ENCODE measurements around the gene PRPF18.

Gene PRPF18

DNA sequence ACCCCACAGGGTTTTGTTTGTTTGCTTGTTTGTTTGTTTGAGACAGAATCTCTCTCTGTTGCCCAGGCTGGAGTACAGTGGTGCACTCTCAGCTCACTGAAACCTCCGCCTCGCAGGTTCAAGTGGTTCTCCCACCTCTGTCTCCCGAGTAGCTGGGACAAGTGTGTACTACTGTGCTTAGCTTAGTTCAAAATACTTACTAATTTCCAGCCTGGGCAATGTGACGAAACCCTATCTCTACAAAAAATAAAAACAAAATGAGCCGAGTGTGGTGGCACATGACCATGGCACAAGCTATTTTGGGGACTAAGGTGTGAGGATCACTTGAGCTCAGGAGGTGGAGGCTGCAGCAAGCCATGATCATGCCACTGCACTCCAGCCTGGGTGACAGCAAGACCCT, 15.2 kb upstream of the PRPF18 start:
- ChIA-PET CTCF (no interaction called here), POLR2A (no interaction called here)
- no peak for DNase-seq (ENCODE audit: extremely low spot score)
- TF ChIP-seq ELF4 (IDR thresholded peaks at IDR 0.05) (no peak), ARNT (IDR thresholded peaks at IDR 0.05) (no peak), SP1 (IDR thresholded peaks at IDR 0.05) (no peak), CTBP1 (IDR thresholded peaks at IDR 0.05; ENCODE audit: borderline replicate concordance) (no peak), FOXK2 (IDR thresholded peaks at IDR 0.05) (no peak), HDGF (IDR thresholded peaks at IDR 0.05; ENCODE audit: borderline replicate concordance) (no peak)

DNA sequence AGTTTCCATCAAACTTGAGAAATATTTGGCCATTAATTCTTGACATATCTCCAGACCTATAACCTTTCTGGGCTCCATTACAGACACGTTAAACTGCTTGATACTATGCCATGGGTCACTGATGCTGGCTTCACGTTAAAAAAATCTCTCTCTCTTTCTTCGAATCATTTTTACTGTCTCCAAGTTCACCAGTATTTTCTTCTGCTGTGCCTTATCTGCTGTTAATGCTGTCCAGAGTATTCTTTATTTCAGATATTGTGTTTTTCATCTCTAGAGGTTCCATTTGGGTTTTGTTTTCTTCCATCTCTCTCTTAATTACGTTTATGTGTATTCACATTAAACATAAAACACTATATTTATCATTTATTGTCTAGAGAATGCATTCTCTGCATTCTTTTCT, 12.8 kb upstream of the PRPF18 start:
- no peak for DNase-seq (ENCODE audit: extremely low spot score)
- POLR2A ChIA-PET = no interaction called here
- CTCF ChIA-PET = no interaction called here
- TF ChIP-seq, protein P1, sequence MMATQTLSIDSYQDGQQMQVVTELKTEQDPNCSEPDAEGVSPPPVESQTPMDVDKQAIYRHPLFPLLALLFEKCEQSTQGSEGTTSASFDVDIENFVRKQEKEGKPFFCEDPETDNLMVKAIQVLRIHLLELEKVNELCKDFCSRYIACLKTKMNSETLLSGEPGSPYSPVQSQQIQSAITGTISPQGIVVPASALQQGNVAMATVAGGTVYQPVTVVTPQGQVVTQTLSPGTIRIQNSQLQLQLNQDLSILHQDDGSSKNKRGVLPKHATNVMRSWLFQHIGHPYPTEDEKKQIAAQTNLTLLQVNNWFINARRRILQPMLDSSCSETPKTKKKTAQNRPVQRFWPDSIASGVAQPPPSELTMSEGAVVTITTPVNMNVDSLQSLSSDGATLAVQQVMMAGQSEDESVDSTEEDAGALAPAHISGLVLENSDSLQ (IDR thresholded peaks at IDR 0.05) = no peak
- TF ChIP-seq L3MBTL2 (conservative IDR thresholded peaks at IDR 0.05) (no peak), CTBP1 (IDR thresholded peaks at IDR 0.05; ENCODE audit: borderline replicate concordance) (no peak), BHLHE40 (IDR thresholded peaks at IDR 0.05; ENCODE audit: borderline replicate concordance) (no peak), LEF1 (IDR thresholded peaks at IDR 0.05; ENCODE audit: borderline replicate concordance) (no peak), ELF4 (IDR thresholded peaks at IDR 0.05) (no peak), SP1 (IDR thresholded peaks at IDR 0.05) (no peak), NFRKB (IDR thresholded peaks at IDR 0.05) (no peak), TARDBP (IDR thresholded peaks at IDR 0.05) (no peak), ARNT (IDR thresholded peaks at IDR 0.05) (no peak), FOXM1 (IDR thresholded peaks at IDR 0.05; ENCODE audit: borderline replicate concordance) (no peak), FOXK2 (IDR thresholded peaks at IDR 0.05) (no peak), SUZ12 (IDR thresholded peaks at IDR 0.05) (no peak)

DNA sequence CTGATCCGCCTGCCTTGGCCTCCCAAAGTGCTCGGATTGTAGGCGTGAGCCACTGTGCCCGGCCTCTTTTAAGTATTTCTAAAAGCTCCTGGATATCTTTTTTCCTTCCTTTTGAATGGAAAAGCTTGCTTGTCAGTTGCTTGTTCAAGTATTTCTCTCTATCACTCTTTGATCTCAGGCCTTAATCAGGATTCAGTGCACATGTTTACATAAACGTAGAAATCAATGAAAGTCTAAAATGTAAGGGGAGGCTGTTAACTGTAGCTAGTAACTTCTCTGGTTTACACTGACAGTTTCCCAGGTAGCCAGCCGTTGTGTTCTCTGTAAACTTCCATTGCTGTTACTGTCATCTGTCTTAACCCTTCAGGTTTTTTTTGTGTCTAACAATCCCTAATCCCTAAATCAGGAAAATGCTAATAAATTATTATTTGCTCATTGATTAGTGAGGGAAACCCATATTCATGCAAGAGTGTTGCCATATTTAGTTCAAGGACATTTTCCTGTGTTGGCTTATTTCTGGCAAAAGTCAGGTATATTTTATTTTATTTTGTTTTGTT, 1.5 kb upstream of the PRPF18 start:
- DNase-seq (ENCODE audit: extremely low spot score) = no peak
- TF ChIP-seq SUZ12 (IDR thresholded peaks at IDR 0.05) (no peak), FOXA1 (IDR thresholded peaks at IDR 0.05) (no peak), TARDBP (IDR thresholded peaks at IDR 0.05) (no peak), L3MBTL2 (conservative IDR thresholded peaks at IDR 0.05) (no peak), ZNF384 (IDR thresholded peaks at IDR 0.05) (no peak), HDGF (IDR thresholded peaks at IDR 0.05; ENCODE audit: borderline replicate concordance) (no peak), BHLHE40 (IDR thresholded peaks at IDR 0.05; ENCODE audit: borderline replicate concordance) (no peak)
- TF ChIP-seq, protein P1 (IDR thresholded peaks at IDR 0.05) = no peak
- CTCF ChIA-PET = no interaction called here
- POLR2A ChIA-PET = interaction anchor here (2.4 kb wide), 1 partner anchor 48 kb away, joined by 12 read pairs; no protein-coding TSS in a partner anchor

DNA sequence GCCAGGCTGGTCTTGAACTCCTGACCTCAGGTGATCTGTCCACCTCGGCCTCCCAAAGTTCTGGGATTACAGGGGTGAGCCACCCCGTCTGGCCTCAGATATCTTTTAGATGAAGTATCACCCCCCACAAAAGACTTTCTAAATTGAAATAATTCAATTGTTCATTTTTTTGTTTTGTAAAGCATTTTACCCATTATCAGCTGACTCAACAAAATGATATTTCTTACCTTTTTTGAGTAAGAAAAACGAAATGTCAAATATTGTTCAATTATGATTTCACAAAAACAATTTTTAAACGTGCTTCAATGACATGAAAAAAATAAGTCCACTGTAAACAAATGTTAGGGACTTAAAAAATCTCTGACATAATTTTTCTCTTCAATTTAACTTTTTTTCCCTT, 822 bp upstream of the PRPF18 start:
- no peak for DNase-seq (ENCODE audit: extremely low spot score)
- TF ChIP-seq, protein P1 (IDR thresholded peaks at IDR 0.05) = no peak
- TF ChIP-seq FOXM1 (IDR thresholded peaks at IDR 0.05; ENCODE audit: borderline replicate concordance) = no peak
- ChIA-PET POLR2A (interaction anchor here (1.2 to 2.4 kb wide), 2 partner anchors 39 to 49 kb away, joined by 3 to 12 read pairs; no protein-coding TSS in a partner anchor), CTCF (no interaction called here)

DNA sequence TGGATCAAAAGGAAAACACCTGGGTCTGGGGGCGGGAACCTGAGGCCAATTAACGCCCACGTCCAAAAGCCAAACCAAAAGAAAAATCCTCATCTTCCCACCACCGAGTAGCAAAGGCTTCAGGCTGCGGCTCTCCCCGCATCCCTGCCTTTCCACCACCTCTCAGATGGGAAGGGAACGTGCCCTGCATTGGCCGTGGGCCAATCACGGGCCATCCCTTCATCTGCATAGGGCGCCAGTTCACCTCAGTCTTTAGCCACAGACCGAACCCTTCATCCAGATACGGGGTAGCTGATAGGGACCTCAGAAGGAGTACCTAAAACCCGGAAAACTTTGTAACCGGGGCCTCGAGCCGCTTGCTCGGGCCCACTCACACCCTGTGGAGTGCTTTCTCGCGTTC, 626 bp downstream of the PRPF18 start:
- TF ChIP-seq CTBP1 (IDR thresholded peaks at IDR 0.05; ENCODE audit: borderline replicate concordance) (no peak), FOXK2 (IDR thresholded peaks at IDR 0.05) (no peak), FOXA1 (IDR thresholded peaks at IDR 0.05) (no peak), BHLHE40 (IDR thresholded peaks at IDR 0.05; ENCODE audit: borderline replicate concordance) (no peak), L3MBTL2 (conservative IDR thresholded peaks at IDR 0.05) (no peak), ELF4 (IDR thresholded peaks at IDR 0.05) (no peak), HDGF (IDR thresholded peaks at IDR 0.05; ENCODE audit: borderline replicate concordance) (no peak), LEF1 (IDR thresholded peaks at IDR 0.05; ENCODE audit: borderline replicate concordance) (no peak), TARDBP (IDR thresholded peaks at IDR 0.05) (no peak), SP1 (IDR thresholded peaks at IDR 0.05) (no peak)
- TF ChIP-seq, protein P1 (IDR thresholded peaks at IDR 0.05) = no peak
- DNase-seq (ENCODE audit: extremely low spot score) = peak; percentile 19
- ChIA-PET POLR2A (interaction anchor here (1.0 to 1.2 kb wide), 3 partner anchors 43 to 216 kb away, joined by 3 to 4 read pairs (median 3); no protein-coding TSS in a partner anchor), CTCF (interaction anchor here (1.1 kb wide), 1 partner anchor 12 kb away, joined by 4 read pairs; no protein-coding TSS in a partner anchor)

DNA sequence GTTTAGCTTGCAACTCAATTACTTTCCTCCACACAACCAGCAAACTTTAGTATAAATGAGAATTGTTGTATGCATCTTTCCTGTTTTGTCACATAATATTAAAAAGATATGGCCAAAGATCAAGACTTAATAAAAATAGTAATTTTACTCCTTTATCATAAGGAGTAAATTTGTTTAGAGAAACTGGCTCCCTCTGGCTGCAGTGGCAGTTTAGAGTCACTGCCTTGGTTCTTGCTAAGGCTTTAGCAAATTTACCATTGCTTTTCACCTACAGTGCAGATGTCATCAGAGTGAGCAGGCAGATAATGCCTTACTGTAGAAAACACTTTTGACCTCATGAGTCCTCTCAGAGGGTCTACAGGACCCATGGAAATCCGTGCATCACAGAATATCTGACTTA, 2.6 kb downstream of the PRPF18 start:
- ChIA-PET POLR2A (no interaction called here), CTCF (no interaction called here)
- no peak for DNase-seq (ENCODE audit: extremely low spot score)
- TF ChIP-seq FOXK2 (IDR thresholded peaks at IDR 0.05) (no peak), L3MBTL2 (conservative IDR thresholded peaks at IDR 0.05) (no peak), HDGF (IDR thresholded peaks at IDR 0.05; ENCODE audit: borderline replicate concordance) (no peak), CTBP1 (IDR thresholded peaks at IDR 0.05; ENCODE audit: borderline replicate concordance) (no peak), BHLHE40 (IDR thresholded peaks at IDR 0.05; ENCODE audit: borderline replicate concordance) (no peak), ELF4 (IDR thresholded peaks at IDR 0.05) (no peak), NFRKB (IDR thresholded peaks at IDR 0.05) (no peak), SUZ12 (IDR thresholded peaks at IDR 0.05) (no peak)
